Prostate gland (tissue), 2 donors: ENCODE measurements around the gene CYB5RL.

Source experiments
- POLR2A ChIP-seq: fragments of 450-650 bp; IDR thresholded peaks from one replicate; pipeline ENCODE4 v1.6.1; 2016; ENCODE audit warnings: antibody characterized with exemption, mild to moderate bottlenecking
- TF ChIP-seq, protein P1 (sequence below), 4 experiments: fragments of 200-600 bp in 2 of 4; fragments of 450-650 bp in 2 of 4; sonication (generic) in 2 of 4; IDR thresholded peaks; 1 replicate in 3 of 4; 2 replicates in 1 of 4; pipeline ENCODE4 v1.5.1; 2016 to 2019; ENCODE audit warnings: antibody characterized with exemption in 4 of 4, mild to moderate bottlenecking in 2 of 4, moderate library complexity in 2 of 4

DNA sequence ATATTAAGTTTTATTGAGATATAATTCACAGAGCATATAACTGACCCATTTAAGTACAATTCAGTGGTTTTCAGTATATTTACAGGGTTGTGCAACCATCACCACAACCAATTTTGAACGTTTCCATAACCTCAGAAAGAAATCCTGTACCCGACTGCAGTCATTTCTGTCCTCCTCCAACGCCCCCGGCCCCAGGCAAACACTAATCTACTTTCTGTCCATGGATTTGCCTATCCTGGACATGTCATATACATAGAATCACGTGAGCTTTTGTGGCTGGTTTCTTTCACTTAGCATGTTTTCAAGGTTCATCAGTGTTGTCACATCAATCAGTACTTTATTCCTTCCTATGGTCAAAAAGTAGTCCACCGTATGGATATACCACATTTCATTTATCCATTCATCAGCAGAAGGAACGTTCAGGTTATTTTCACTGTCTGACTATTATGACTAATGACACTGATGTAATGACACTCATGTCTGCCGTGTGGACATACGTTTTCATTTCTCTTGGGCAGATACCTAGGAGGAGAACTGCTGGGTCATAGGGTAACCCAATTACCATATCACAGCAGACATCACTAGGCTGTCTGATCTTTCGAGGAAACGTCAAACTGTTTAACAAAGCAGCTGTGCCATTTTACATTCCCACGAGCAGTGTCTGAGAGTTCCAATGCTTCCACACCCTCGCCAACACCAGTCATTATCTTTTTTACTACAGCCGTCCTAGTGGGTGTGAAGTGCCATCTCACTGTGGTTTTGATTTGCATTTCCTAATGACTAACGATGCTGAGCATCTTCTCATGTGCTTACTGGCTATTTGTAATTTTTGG lies 30.9 kb upstream of the CYB5RL start:
- no peak for TF ChIP-seq POLR2A
- TF ChIP-seq, protein P1, sequence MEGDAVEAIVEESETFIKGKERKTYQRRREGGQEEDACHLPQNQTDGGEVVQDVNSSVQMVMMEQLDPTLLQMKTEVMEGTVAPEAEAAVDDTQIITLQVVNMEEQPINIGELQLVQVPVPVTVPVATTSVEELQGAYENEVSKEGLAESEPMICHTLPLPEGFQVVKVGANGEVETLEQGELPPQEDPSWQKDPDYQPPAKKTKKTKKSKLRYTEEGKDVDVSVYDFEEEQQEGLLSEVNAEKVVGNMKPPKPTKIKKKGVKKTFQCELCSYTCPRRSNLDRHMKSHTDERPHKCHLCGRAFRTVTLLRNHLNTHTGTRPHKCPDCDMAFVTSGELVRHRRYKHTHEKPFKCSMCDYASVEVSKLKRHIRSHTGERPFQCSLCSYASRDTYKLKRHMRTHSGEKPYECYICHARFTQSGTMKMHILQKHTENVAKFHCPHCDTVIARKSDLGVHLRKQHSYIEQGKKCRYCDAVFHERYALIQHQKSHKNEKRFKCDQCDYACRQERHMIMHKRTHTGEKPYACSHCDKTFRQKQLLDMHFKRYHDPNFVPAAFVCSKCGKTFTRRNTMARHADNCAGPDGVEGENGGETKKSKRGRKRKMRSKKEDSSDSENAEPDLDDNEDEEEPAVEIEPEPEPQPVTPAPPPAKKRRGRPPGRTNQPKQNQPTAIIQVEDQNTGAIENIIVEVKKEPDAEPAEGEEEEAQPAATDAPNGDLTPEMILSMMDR (IDR thresholded peaks at IDR 0.05), result no peak
